GM12873 (cell line): ENCODE measurements around the gene GKN1.

Source experiments
- TF ChIP-seq, protein P1 (sequence below): IDR thresholded peaks from 2 replicates; pipeline ENCODE4 v1.5.1; 2012; ENCODE audit warnings: low read depth, mild to moderate bottlenecking, moderate library complexity, low read length, control low read depth; ENCODE audit not compliant: insufficient read depth; ENCODE audit errors: missing control alignments

The GKN1 gene

DNA sequence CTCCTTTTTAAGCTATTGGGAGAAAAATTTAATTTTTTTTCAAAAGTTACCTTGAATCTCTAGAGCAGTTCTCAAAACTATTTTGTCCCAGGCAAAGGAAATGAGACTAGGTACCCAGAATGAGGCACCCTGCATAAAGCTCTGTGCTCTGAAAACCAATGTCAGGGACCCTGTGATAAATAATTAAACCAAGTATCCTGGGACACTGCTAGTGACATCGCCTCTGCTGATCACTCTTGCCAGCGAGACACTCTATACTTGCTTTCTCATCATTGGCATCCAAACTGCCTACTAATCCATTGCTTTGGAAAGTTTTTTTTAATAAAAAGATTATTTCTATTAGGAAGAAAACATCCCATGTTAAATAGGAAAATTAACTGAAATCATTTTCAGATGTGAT, 1.4 kb downstream of the GKN1 start:
- TF ChIP-seq, protein P1, sequence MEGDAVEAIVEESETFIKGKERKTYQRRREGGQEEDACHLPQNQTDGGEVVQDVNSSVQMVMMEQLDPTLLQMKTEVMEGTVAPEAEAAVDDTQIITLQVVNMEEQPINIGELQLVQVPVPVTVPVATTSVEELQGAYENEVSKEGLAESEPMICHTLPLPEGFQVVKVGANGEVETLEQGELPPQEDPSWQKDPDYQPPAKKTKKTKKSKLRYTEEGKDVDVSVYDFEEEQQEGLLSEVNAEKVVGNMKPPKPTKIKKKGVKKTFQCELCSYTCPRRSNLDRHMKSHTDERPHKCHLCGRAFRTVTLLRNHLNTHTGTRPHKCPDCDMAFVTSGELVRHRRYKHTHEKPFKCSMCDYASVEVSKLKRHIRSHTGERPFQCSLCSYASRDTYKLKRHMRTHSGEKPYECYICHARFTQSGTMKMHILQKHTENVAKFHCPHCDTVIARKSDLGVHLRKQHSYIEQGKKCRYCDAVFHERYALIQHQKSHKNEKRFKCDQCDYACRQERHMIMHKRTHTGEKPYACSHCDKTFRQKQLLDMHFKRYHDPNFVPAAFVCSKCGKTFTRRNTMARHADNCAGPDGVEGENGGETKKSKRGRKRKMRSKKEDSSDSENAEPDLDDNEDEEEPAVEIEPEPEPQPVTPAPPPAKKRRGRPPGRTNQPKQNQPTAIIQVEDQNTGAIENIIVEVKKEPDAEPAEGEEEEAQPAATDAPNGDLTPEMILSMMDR, result no peak

DNA sequence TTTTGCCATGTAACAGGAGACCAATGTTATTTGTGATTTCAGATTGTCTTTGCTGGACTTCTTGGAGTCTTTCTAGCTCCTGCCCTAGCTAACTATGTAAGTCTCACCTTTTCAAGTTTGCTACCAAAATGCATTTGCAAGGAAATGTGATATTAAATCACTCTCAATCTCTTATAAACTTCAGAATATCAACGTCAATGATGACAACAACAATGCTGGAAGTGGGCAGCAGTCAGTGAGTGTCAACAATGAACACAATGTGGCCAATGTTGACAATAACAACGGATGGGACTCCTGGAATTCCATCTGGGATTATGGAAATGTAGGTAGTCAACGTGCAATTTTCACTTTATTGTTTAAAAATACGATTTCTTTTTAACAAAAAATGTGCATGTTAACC, 3.0 kb downstream of the GKN1 start:
- TF ChIP-seq, protein P1, result no peak

DNA sequence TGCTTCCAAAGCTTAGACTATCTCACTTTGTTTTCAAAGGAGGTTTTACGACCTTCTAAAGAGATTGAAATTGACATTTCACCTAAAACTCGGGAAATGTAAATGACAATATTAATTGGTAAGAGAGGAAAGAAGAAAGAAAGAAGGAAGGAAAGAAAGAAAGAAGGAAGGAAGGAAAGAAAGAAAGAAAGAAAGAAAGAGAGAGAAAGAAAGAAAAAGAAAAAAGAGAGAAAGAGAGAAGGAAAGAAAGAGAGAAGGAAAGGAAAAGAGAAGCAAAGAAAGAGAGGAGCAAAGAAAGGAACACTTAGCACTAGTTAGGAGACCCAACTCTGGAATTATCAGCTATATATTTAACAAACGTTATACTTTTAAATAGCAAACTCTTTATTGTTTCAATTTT, 3.7 kb downstream of the GKN1 start:
- TF ChIP-seq, protein P1, result no peak

DNA sequence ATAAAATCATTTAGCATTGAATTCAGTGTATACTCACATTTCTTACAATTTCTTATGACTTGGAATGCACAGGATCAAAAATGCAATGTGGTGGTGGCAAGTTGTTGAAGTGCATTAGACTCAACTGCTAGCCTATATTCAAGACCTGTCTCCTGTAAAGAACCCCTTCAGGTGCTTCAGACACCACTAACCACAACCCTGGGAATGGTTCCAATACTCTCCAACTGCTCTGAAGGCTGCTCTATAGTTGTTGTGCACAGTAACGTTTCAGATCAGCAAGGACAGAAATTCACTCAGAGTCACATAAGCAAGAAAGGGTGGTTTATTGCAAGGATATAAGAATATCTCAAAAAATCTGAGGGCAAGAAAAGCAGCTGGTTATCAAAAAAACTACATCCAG, 6.5 kb downstream of the GKN1 start:
- TF ChIP-seq, protein P1, result no peak

DNA sequence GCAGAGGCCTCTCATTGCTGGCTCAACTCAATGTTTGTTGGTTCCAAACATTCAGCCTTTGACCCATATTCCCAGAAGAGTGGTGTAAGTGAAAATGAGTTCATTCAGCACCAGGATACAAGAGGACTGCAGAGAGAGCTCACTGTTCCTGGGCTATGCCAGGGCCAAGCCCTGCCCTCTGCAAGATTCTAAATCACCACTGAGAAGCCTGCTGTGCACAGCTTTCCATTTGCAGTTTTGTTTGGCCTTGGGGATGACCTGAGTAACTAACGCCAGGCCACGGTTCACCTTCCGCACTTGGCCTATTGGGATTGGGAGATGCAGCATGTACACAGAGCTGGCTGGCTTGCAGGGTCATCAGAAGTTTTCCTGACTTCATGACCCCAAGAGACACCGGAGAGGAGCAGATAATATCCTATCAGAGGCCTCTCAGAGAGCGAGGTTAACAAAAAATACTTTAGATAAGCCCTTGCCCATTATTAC, 12.6 kb downstream of the GKN1 start:
- TF ChIP-seq, protein P1, result no peak

DNA sequence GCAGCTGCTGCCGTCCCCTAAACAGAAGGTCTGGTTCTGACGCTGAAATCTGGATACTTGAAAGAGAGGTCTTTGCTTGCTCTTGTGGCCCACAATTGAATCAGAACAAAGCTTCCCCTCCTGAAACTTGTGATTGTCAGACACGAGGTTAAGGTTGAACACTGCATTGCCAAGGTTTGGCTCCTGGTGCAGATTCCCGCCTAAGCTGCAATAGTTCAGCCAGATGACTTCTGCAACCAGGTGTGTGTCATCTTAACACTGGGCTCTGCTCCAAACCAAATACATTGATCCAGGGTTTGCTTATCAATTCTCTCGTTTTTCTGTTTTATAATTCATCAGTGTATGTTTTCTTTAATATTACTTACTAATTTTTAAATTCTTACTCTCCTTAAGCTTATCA, 14.6 kb downstream of the GKN1 start:
- TF ChIP-seq, protein P1, result no peak

DNA sequence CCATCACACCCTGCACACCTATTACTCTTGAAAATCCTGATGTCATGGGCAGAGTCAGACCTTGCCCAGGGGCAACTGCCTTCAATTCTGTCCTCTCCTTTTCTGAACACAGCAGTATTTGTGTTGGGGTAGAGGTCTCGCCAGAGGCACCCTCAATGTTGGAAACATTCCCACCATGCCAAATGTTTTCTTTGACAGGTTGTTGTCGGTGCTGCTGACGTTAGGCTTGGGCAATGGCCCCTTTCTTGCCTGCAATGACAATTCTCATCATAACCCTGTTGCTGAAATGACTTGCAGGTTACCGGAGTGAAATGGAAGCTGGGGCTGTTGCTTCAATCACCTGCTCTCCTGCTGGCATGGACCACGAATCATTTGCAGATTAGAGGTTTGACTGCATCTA, 17.9 kb downstream of the GKN1 start:
- TF ChIP-seq, protein P1, result no peak
